RWPE2 (cell line): ENCODE results near the gene MRPL9.

Experiments used
- ATAC-seq: fragments of 200-7000 bp; cut with Tn5 transposase; 3 replicates; pipeline ENCODE4 v1.9.1; 2021; ENCODE audit warnings: low read depth
- DNase-seq: peaks from one replicate; pipeline ENCODE4 v3.0.0-alpha.2; 2020; ENCODE audit warnings: low spot score
- H3K27ac ChIP-seq: fragments of 450-650 bp; 2 replicates; pipeline ENCODE4 v1.5.1; 2017; ENCODE audit warnings: mild to moderate bottlenecking; ENCODE audit not compliant: poor library complexity, severe bottlenecking
- H3K27me3 ChIP-seq: fragments of 250-450 bp; sonication (Bioruptor Pico); 2 replicates; pipeline ENCODE4 v1.5.1; 2021; ENCODE audit warnings: mild to moderate bottlenecking, moderate library complexity; ENCODE audit not compliant: insufficient read depth, poor library complexity, severe bottlenecking
- H3K36me3 ChIP-seq: fragments of 250-450 bp; sonication (Bioruptor Pico); 2 replicates; pipeline ENCODE4 v1.5.1; 2020; ENCODE audit warnings: low read depth, mild to moderate bottlenecking, moderate library complexity
- H3K4me1 ChIP-seq: fragments of 250-450 bp; sonication (Bioruptor Pico); 2 replicates; pipeline ENCODE4 v1.5.1; 2021; ENCODE audit warnings: mild to moderate bottlenecking, moderate library complexity; ENCODE audit not compliant: insufficient read depth, poor library complexity, severe bottlenecking
- H3K4me3 ChIP-seq: fragments of 250-450 bp; sonication (Bioruptor Pico); 2 replicates; pipeline ENCODE4 v1.5.1; 2021; ENCODE audit warnings: mild to moderate bottlenecking, moderate library complexity; ENCODE audit not compliant: severe bottlenecking
- H3K9me3 ChIP-seq: fragments of 250-450 bp; sonication (Bioruptor Pico); 2 replicates; pipeline ENCODE4 v1.5.1; 2021; ENCODE audit warnings: mild to moderate bottlenecking, moderate library complexity; ENCODE audit not compliant: severe bottlenecking
- TF ChIP-seq, protein P1 (sequence below): fragments of 450-650 bp; IDR thresholded peaks from one replicate; pipeline ENCODE4 v1.5.1; 2017; ENCODE audit warnings: mild to moderate bottlenecking, moderate library complexity; ENCODE audit not compliant: poor library complexity, severe bottlenecking

Gene MRPL9

GRCh38 chr1:151711044-151711800, 52.1 kb downstream of the MRPL9 start:
- Histone ChIP-seq H3K27ac (no peak overlapping the region), H3K4me1 (peaks cover 4% of the 10 kb centered on the region), H3K4me3 (no peak overlapping the region), H3K27me3 (no peaks in the 10 kb centered on the region), H3K9me3 (no peaks in the 10 kb centered on the region), H3K36me3 (no peaks in the 10 kb centered on the region)
- TF ChIP-seq, protein P1, sequence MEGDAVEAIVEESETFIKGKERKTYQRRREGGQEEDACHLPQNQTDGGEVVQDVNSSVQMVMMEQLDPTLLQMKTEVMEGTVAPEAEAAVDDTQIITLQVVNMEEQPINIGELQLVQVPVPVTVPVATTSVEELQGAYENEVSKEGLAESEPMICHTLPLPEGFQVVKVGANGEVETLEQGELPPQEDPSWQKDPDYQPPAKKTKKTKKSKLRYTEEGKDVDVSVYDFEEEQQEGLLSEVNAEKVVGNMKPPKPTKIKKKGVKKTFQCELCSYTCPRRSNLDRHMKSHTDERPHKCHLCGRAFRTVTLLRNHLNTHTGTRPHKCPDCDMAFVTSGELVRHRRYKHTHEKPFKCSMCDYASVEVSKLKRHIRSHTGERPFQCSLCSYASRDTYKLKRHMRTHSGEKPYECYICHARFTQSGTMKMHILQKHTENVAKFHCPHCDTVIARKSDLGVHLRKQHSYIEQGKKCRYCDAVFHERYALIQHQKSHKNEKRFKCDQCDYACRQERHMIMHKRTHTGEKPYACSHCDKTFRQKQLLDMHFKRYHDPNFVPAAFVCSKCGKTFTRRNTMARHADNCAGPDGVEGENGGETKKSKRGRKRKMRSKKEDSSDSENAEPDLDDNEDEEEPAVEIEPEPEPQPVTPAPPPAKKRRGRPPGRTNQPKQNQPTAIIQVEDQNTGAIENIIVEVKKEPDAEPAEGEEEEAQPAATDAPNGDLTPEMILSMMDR, result no peak
- ATAC-seq (no peak), DNase-seq (no peak)

DNA sequence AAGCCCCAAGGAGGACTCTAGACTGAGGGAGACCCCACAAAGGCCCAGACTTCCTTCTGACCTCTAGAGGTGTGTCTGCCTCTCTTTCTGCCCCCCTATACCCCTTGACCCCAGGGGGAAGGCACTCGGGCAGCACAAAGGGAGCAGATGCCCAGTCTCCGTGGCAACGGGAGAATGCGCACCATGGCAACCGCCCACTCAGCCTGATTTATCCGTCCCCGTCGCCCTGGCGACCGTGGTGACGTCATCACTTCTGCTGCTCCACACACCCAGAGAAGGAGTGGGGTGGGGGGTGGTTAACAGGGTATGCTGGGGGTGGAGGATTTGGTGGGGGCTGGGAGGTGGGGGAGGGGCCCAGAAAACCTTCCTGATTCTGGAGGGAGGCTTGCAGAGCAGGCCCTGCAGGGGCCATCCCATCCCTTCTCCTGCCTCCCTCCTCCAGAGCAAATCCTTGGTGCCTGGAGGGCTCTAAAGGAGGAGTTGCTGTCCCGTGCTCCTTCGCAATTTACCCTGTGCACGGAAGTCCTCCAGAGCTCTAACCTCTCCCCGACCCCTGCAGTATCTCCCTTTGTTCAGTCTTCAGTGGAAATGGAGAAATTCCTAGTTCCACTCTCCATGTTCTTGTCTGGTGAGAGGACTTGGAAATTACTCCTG, 53.0 kb downstream of the MRPL9 start:
- DNase-seq (no peak), ATAC-seq (no peak)
- H3K27ac ChIP-seq, result no peak overlapping the region
- no peaks in the 10 kb centered on the region for H3K36me3 ChIP-seq
- H3K4me3 ChIP-seq, result no peak overlapping the region
- TF ChIP-seq, protein P1, result no peak
- no peaks in the 10 kb centered on the region for H3K9me3 ChIP-seq
- H3K4me1 ChIP-seq, result peaks cover 4% of the 10 kb centered on the region
- H3K27me3 ChIP-seq, result no peaks in the 10 kb centered on the region
